GM19025 (cell line): ENCODE measurements around the gene RSRC1.
"Not testable (repeated sequence)": the region's sequence is repeated elsewhere in the genome, so short reads cannot be mapped to it uniquely, and the experiment has no call there.

Source experiments
- ATAC-seq: cut with Tn5 transposase; IDR thresholded peaks from one replicate; pipeline ENCODE4 v1.9.1; 2021; ENCODE audit warnings: mild to moderate bottlenecking, low read depth, moderate library complexity; ENCODE audit not compliant: unreplicated experiment

The RSRC1 gene

GRCh38 chr3:158494673-158495072, 384.8 kb downstream of the RSRC1 start:
- ATAC-seq = no peak

DNA sequence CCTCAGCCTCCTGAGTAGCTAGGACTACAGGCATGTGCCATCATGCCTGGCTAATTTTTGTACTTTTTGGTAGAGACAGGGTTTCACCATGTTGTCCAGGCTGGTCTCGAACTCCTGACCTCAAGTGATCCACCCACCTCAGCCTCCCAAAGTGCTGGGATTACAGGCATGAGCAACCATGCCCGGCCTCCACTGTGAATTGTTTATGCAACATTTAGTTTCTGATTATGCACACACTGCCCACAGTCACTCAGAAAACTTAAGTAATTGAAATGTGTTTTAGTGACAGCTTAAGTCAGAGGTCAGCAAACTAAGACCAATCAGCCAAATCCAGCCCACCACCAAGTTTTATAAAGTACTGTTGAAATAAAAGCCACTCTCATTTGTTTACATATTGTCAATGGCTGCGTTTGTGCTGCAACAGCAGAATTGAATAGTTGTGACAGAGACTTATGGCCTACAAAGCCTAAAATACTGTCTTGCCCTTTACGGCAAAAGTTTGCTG, 385.6 kb downstream of the RSRC1 start:
- not testable (repeated sequence) for ATAC-seq

DNA sequence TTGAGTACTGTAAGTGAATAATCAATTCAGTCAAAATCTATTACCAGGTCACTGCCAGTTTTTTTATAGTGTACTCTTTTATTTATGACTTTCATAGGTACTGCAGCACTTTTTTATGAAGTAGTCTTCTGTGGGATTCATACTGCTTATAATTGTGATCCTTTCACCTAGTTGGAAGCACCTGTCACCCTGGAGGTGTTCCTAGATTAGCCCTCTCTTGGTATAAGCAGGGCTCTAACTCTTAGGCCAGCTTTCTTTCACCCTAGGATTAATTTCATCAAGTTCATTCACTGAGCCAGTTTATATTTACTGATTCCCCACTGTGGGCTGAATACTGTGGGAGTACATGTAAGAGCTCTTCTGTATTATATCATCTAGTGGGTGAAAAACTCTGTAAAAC, 395.2 kb downstream of the RSRC1 start:
- no peak for ATAC-seq

DNA sequence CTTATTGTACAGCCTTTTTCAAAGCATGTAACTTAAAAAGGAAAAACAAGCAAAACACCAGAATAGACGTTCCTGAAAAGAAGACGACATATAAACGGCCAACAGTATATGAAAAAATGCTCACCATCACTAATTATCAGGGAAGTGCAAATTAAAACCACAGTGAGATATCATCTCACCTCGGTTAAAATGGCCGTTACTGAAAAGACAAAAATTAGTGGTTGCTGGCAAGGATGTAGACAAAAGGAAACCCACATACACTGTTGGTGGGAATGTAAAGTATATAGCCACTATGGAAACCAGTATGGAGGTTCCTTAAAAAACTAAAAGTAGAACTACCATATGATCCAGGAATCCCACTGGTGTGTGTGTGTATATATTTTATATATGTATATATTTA, 396.6 kb downstream of the RSRC1 start:
- ATAC-seq = no peak

DNA sequence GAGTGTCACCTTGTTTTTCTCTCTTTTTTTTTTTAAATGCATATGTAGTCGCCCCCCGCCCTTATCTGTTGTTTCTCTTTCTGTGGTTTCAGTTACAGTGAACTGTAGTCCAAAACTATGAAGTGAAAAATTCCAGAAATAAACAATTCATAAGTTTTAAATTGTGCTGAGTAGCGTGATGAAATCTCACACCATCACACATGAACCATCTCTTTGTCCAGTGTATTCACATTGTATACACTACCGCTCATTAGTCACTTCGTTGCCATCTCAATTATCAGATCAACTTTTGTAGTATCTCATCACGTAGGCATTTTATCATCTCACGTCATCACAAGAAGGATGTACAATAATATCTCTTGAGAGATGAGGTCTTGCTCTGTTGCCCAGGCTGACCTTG, 398.6 kb downstream of the RSRC1 start:
- no peak for ATAC-seq

- ATAC-seq = no peak
Measured at GRCh38 chr3:158509891-158510290, 400.0 kb downstream of the RSRC1 start.

DNA sequence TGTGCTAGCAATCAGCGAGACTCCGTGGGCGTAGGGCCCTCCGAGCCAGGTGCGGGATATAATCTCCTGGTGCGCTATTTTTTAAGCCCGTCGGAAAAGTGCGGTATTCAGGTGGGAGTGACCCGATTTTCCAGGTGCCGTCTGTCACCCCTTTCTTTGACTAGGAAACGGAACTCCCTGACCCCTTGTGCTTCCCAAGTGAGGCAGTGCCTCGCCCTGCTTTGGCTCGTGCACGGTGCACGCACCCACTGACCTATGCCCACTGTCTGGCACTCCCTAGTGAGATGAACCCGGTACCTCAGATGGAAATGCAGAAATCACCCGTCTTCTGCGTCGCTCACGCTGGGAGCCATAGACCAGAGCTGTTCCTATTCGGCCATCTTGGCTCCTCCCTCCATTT, 406.8 kb downstream of the RSRC1 start:
- ATAC-seq = not testable (repeated sequence)

DNA sequence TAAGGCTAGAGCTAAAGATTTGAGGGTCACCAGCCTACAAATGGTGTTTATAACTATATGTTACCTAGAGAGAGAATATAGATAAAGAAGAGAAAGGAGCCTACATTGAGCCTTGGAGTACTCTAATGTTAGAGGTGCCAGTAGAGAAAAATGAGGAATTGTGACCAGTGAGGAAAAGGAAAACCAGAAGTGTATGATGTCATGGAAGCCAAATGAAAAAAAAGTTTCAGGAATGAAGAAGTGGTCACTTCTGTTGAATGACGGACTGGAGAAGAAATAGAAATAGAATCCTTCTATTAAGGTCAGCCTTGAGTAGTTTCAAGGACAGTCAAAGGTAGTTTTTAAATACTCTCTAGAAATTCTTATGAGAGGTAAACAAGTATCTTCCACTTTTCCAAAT, 409.9 kb downstream of the RSRC1 start:
- no peak for ATAC-seq

DNA sequence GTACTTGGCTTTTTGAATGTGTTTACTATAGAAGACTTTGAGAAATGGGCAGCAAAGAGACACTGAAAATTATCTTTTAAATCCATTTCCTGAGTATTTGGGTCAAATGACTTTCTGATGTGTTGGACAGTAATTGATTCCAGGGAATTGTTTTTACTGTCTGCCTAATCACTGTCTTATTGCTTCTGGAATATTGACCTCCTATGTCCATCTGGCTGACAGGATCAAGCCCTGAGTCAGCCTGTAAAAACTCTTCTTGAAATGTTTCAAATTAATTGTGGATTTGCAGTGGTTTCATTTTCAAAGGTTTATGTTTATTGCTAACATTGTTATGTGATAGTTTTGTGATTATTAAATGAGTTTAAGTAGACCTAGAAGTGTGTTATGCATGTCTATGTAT, 410.5 kb downstream of the RSRC1 start:
- no peak for ATAC-seq

GRCh38 chr3:158522221-158523136, 412.6 kb downstream of the RSRC1 start:
- no peak for ATAC-seq

DNA sequence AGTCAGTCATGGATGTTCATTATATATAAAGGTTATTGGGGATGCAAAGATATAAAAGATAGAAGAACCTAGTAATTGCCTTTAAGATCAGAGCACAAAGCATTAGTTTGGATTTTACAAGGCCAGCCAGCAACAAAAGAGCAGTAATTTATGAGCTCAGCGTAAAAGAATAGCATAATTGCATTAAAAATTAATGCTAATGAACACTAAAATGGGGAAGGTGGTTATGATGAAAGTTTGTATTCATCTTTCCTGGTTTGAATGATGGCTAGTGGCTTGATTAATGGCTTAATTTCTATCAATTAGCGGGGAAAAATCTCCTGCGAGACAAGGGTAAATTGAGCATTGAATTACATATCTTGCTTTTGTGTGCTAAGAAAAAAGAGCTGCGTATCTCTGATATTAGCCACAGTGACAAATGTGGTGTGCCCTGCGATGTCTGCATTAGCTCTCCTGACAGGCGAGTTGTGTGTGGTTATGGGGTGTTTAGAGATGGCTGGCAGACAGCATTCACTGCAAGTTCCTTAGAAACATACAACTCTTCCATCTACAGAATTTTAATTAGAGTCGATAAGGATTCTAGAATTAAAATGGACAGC, 418.3 kb downstream of the RSRC1 start:
- ATAC-seq = no peak

- no peak for ATAC-seq
Measured at GRCh38 chr3:158531334-158531733, 421.4 kb downstream of the RSRC1 start.

GRCh38 chr3:158532099-158532734, 422.3 kb downstream of the RSRC1 start:
- no peak for ATAC-seq

GRCh38 chr3:158535918-158536317, 426.0 kb downstream of the RSRC1 start:
- ATAC-seq = no peak

- ATAC-seq = no peak
Measured at GRCh38 chr3:158539414-158540014, 429.6 kb downstream of the RSRC1 start.

DNA sequence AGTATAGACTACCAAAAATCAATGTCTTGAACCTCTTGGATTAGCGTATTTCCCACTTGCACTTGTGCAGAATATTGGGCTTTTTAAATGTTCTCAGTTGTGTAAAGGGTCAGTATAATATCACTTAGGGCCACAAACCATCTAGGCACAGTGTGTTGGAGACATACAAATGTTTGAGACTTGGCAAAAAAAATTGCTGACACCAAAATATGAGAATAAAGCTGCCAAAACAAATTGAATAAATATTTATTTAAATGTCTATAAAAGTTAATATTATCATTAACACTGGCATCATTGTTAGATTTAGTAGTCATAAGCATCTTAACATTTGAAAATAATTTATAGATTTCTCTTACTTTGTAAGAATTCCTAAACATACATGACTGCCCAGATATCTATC, 430.2 kb downstream of the RSRC1 start:
- ATAC-seq = no peak

DNA sequence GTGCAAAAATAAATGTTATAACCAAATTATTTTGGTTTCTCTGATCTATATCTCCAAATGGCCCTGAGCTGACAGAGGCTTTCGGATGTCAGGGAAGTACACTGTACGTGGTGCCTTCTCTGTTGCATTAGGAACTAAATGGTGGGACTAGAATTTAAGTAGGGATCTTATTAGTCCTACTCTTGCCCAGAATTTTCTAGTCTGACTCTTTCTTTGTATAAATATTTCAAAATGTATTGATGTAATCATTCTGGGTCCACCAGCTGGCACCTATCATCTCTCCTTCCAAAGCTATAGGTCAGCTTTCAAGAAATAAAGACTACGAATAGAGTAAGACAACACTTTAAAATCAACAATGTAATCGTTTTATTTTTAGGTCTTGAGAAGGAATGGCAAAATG, 438.8 kb downstream of the RSRC1 start:
- ATAC-seq = no peak

DNA sequence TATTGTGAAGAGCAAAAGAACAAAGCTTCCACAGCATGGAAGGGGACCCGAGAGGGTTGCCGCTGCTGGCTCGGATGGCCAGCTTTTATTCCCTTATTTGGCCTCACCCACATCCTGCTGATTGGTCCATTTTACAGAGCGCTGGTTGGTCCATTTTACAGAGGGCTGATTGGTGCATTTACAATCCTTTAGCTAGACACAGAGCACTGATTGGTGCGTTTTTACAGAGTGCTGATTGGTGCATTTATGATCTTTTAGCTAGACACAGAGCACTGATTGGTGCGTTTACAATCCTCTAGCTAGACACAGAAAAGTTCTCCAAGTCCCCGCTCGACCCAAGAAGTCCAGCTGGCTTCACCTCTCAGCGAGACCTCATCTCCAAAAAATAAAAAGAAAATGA, 440.0 kb downstream of the RSRC1 start:
- not testable (repeated sequence) for ATAC-seq

- no peak for ATAC-seq
Measured at GRCh38 chr3:158552124-158552523, 442.2 kb downstream of the RSRC1 start.

DNA sequence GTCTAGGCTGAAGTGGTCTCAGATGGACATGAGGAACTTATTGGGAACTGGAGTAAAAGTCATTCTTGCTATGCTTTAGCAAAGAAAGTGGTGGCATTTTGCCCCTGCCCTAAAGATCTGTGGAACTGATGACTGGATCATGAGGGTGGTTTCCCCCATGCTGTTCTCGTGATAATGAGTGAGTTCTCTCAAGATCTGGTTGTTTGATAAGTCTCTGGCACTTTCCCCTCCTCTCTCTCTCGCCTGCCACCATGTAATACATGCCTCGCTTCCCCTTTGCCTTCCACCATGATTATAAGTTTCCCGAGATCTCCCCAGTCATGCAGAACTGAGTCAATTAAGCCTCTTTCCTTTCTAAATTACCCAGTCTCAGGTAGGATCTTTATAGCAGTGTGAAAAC, 449.6 kb downstream of the RSRC1 start:
- ATAC-seq = no peak

- ATAC-seq = no peak
Measured at GRCh38 chr3:158560979-158561378, 451.1 kb downstream of the RSRC1 start.
